HEK293T (cell line): Measurements from ENCODE around the gene PIK3R5.

Experiments
- ARNT ChIP-seq: fragments of 450-650 bp; IDR thresholded peaks from 2 replicates; pipeline ENCODE4 v1.6.1; 2017; ENCODE audit warnings: mild to moderate bottlenecking
- BHLHE40 ChIP-seq: fragments of 450-650 bp; IDR thresholded peaks from 2 replicates; pipeline ENCODE4 v1.6.1; 2016; ENCODE audit warnings: mild to moderate bottlenecking, moderate library complexity, borderline replicate concordance
- ELF4 ChIP-seq: fragments of 450-650 bp; IDR thresholded peaks from 2 replicates; pipeline ENCODE4 v1.6.1; 2017; ENCODE audit warnings: antibody characterized with exemption
- FOXA1 ChIP-seq: fragments of 450-650 bp; IDR thresholded peaks from 2 replicates; pipeline ENCODE4 v1.6.1; 2016; ENCODE audit warnings: mild to moderate bottlenecking
- FOXK2 ChIP-seq: fragments of 450-650 bp; IDR thresholded peaks from 2 replicates; pipeline ENCODE4 v1.6.1; 2016; ENCODE audit warnings: mild to moderate bottlenecking
- FOXM1 ChIP-seq: fragments of 450-650 bp; IDR thresholded peaks from 2 replicates; pipeline ENCODE4 v1.6.1; 2017; ENCODE audit warnings: mild to moderate bottlenecking, borderline replicate concordance
- HDGF ChIP-seq: fragments of 450-650 bp; IDR thresholded peaks from 2 replicates; pipeline ENCODE4 v1.6.1; 2017; ENCODE audit warnings: antibody characterized with exemption, borderline replicate concordance
- NFRKB ChIP-seq: fragments of 450-650 bp; IDR thresholded peaks from 2 replicates; pipeline ENCODE4 v1.6.1; 2016; ENCODE audit warnings: mild to moderate bottlenecking, moderate library complexity
- SP1 ChIP-seq: fragments of 450-650 bp; IDR thresholded peaks from 2 replicates; pipeline ENCODE4 v1.6.1; 2017
- SUZ12 ChIP-seq: fragments of 450-650 bp; IDR thresholded peaks from 2 replicates; pipeline ENCODE4 v1.6.1; 2016; ENCODE audit warnings: mild to moderate bottlenecking
- ZNF384 ChIP-seq: fragments of 450-650 bp; IDR thresholded peaks from 2 replicates; pipeline ENCODE4 v1.6.1; 2016
- TF ChIP-seq, protein P1 (sequence below): fragments of 450-650 bp; IDR thresholded peaks from 2 replicates; pipeline ENCODE4 v1.6.1; 2016

DNA sequence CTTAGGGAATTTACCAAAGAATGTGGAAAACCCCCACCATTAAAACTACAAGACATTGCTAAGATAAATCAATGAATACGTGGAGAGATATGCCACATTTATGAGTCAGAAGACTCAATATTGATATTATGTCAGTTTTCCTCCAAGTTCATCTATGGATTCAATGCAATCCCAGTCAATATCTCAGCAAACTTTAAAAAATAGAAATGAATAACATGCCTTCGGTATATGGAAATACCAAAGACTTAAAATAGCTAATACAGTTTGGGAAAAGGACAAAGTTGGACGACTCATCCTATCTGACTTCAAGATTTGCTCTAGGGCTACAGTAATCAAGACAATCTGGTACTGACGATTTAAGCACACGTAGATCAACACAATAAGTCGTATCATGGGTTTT is 31.2 kb downstream of the PIK3R5 start:
- TF ChIP-seq ELF4 (no peak), SP1 (no peak), ARNT (no peak), FOXA1 (no peak), ZNF384 (no peak), FOXK2 (no peak), NFRKB (no peak), HDGF (no peak), FOXM1 (no peak), SUZ12 (no peak), BHLHE40 (no peak)
- TF ChIP-seq, protein P1, sequence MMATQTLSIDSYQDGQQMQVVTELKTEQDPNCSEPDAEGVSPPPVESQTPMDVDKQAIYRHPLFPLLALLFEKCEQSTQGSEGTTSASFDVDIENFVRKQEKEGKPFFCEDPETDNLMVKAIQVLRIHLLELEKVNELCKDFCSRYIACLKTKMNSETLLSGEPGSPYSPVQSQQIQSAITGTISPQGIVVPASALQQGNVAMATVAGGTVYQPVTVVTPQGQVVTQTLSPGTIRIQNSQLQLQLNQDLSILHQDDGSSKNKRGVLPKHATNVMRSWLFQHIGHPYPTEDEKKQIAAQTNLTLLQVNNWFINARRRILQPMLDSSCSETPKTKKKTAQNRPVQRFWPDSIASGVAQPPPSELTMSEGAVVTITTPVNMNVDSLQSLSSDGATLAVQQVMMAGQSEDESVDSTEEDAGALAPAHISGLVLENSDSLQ, result no peak
